GM23248 (cell line): ENCODE measurements around the gene SMIM10L2A. TPM values are rescaled to one million over a fixed set of nuclear protein-coding genes. Genes with fewer than 3 reads are reported as not detected.

Experiments used
- DNase-seq: peaks from one replicate; pipeline ENCODE4 v3.0.0-alpha.2; 2015
- H2AFZ ChIP-seq: fragments of 200-600 bp; sonication (generic); 2 replicates; pipeline ENCODE4 v1.6.1; 2016; ENCODE audit warnings: antibody characterized with exemption
- H3F3A ChIP-seq: fragments of 200-600 bp; sonication (generic); 2 replicates; pipeline ENCODE4 v1.6.1; 2016; ENCODE audit warnings: mild to moderate bottlenecking, antibody characterized with exemption, mixed run types; ENCODE audit not compliant: insufficient read depth
- H3K27ac ChIP-seq: fragments of 200-600 bp; sonication (generic); 2 replicates; pipeline ENCODE4 v1.5.1; 2016; ENCODE audit warnings: mild to moderate bottlenecking
- H3K27me3 ChIP-seq: fragments of 200-600 bp; sonication (generic); replicated peaks from 2 replicates; pipeline ENCODE4 v1.6.1; 2016; ENCODE audit warnings: mild to moderate bottlenecking; ENCODE audit not compliant: insufficient read depth
- H3K36me3 ChIP-seq: fragments of 200-600 bp; sonication (generic); 2 replicates; pipeline ENCODE4 v1.6.1; 2016; ENCODE audit warnings: low read depth, mild to moderate bottlenecking
- H3K4me1 ChIP-seq: fragments of 200-600 bp; sonication (generic); 2 replicates; pipeline ENCODE4 v1.6.1; 2016; ENCODE audit warnings: mild to moderate bottlenecking; ENCODE audit not compliant: insufficient read depth
- H3K4me2 ChIP-seq: fragments of 200-600 bp; sonication (generic); one replicate; pipeline ENCODE4 v1.6.1; 2016; ENCODE audit warnings: mild to moderate bottlenecking; ENCODE audit not compliant: unreplicated experiment
- H3K4me3 ChIP-seq: fragments of 200-600 bp; sonication (generic); 2 replicates; pipeline ENCODE4 v1.5.1; 2016; ENCODE audit warnings: mild to moderate bottlenecking
- H3K79me2 ChIP-seq: fragments of 200-600 bp; sonication (generic); 2 replicates; pipeline ENCODE4 v1.6.1; 2016; ENCODE audit warnings: mild to moderate bottlenecking; ENCODE audit not compliant: insufficient read depth
- H3K9ac ChIP-seq: fragments of 200-600 bp; sonication (generic); 2 replicates; pipeline ENCODE4 v1.6.1; 2016; ENCODE audit warnings: mild to moderate bottlenecking
- H3K9me2 ChIP-seq: fragments of 200-600 bp; sonication (generic); 2 replicates; pipeline ENCODE4 v1.6.1; 2016; ENCODE audit warnings: mixed run types, mild to moderate bottlenecking, moderate library complexity; ENCODE audit not compliant: insufficient read depth
- H3K9me3 ChIP-seq: fragments of 200-600 bp; sonication (generic); one replicate; pipeline ENCODE4 v1.6.1; 2017; ENCODE audit warnings: low read depth
- H4K20me1 ChIP-seq: fragments of 200-600 bp; sonication (generic); 2 replicates; pipeline ENCODE4 v1.6.0; 2016; ENCODE audit not compliant: insufficient read depth
- EZH2 ChIP-seq: fragments of 200-600 bp; sonication (generic); IDR thresholded peaks from 2 replicates; pipeline ENCODE4 v1.6.1; 2018; ENCODE audit warnings: antibody characterized with exemption, mild to moderate bottlenecking; ENCODE audit not compliant: insufficient read depth, poor library complexity, severe bottlenecking
- EZH2phosphoT487 ChIP-seq: fragments of 200-600 bp; sonication (generic); IDR thresholded peaks from 2 replicates; pipeline ENCODE4 v1.6.1; 2018; ENCODE audit warnings: antibody characterized with exemption, moderate library complexity, mild to moderate bottlenecking, low read depth; ENCODE audit not compliant: insufficient read depth
- WGBS, 2 experiments: methylation state at CpG; one replicate each; pipeline ENCODE4 v1.1.6; 2015 to 2017; ENCODE audit warnings: low lambda C conversion rate in 2 of 2, low coverage in 1 of 2; ENCODE audit errors: missing lambda C conversion rate in 2 of 2; 5-methylcytosine and 5-hydroxymethylcytosine counted together
- in situ Hi-C: fragments of 300-500 bp; cut with MboI; formaldehyde crosslinking; loops from 2 replicates; pipeline ENCODE4 v1.15.0; 2020
- polyA plus RNA-seq: library from polyadenylated mRNA; unstranded; fragments of >200 nt; fragmentation: Nextera tagmentation; extraction: Ambion mirVana; gene quantifications from 2 replicates; pipeline ENCODE4 v1.2.1, GENCODE V29; 2016
- total RNA-seq: library from RNA; depleted of rRNA; stranded (reverse); fragments of >200 nt; shearing (Covaris generic); gene quantifications from 2 replicates; pipeline ENCODE4 v1.2.3, GENCODE V29; 2014

SMIM10L2A gene
- total and polyA plus RNA-seq, 2 experiments from 2014 or later = not detected

DNA sequence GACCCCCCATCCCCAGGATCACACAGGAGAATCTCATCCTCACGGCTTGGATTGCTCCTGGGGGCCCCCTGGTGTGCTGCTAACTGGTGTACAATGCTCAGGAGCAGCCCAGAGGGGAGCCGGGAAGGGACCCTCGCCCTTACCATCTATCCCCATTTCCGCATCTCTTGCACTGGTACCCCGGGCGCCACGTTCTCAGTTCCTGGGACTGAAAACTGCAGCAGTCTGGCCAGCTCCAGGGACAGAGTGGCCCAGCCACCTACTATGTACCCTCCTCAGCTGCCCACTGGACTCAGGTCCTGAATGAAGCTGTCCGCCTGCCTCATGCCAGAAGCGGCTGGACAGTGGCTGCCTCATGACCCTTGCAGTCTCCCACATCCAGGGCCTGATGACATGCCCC, 2.7 kb downstream of the SMIM10L2A start:
- H3K27me3 ChIP-seq = no peaks in the 10 kb centered on the region
- TF ChIP-seq EZH2 (no peak), EZH2phosphoT487 (no peak)
- H3K36me3 ChIP-seq = no peaks in the 10 kb centered on the region
- no peak overlapping the region for H2AFZ ChIP-seq
- 65 to 80% methylated on average over 8 of the region's 9 CpGs for WGBS, 2 experiments
- H3K9ac ChIP-seq = no peak overlapping the region
- H3K4me2 ChIP-seq = no peak overlapping the region
- H4K20me1 ChIP-seq = no peaks in the 10 kb centered on the region
- H3K9me3 ChIP-seq = no peaks in the 10 kb centered on the region
- H3K27ac ChIP-seq = no peak overlapping the region
- no peaks in the 10 kb centered on the region for H3K79me2 ChIP-seq
- no peak overlapping the region for H3K4me3 ChIP-seq
- no peaks in the 10 kb centered on the region for H3K9me2 ChIP-seq
- in situ Hi-C loops = no loop called here
- H3K4me1 ChIP-seq = no peaks in the 10 kb centered on the region
- DNase-seq = no peak
- no peaks in the 10 kb centered on the region for H3F3A ChIP-seq

DNA sequence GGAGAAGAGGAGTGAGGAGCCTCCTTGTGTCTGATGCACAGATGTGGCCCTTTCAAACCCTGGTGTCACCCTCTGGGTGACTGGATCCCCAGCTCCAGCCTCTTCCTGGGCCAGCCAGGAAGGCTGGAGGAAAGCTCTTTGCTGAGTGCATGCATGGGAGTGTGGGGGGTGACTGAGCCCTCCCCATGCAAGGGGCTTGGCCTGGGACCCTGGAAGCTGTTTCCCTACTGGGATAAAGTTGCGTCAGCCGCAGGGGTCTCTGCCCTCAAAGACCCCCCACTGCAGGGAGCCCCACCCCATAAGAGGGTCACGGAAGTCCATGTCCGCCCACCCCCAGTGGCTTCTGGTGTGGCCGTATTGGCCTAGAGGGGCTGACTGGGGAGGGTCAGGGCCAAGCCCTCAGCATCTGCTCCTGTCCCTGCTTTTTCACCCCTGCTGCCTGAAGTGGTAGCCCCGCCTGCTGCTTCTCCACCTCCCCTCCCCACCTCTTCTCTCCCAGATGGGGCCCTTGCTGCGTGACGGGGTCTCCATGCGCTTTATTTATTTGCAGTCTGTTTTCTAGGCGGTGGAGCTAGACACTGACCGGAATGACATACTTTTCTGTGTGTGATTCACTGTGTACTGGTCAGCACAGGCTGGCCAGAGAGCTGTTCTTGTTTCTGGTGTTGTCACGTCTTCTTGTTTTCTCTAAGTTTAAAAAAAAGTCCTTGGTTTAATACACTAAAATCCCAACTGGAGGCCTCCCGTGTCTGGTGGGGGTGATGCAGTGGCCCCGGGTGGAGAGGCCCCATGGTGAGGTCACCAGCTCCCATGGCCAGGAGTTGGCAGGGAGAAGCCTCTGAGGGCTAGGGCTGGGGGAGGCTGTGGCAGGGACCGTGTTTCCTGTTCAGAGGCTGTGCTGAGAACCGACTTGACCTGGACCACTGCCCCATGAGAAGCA, 3.6 kb downstream of the SMIM10L2A start:
- Histone ChIP-seq H3K27me3 (no peaks in the 10 kb centered on the region), H3K79me2 (no peaks in the 10 kb centered on the region), H2AFZ (no peak overlapping the region), H3K4me3 (no peak overlapping the region), H3K9me2 (no peaks in the 10 kb centered on the region), H3K36me3 (no peaks in the 10 kb centered on the region), H3K9ac (no peak overlapping the region), H3F3A (no peaks in the 10 kb centered on the region), H3K27ac (no peak overlapping the region), H3K4me1 (no peaks in the 10 kb centered on the region), H3K4me2 (no peak overlapping the region), H4K20me1 (no peaks in the 10 kb centered on the region), H3K9me3 (no peaks in the 10 kb centered on the region)
- peak; percentile 1 for DNase-seq
- WGBS, 2 experiments = 44 to 45% methylated on average over 10 to 15 of the region's 16 CpGs
- in situ Hi-C loops = no loop called here
- TF ChIP-seq EZH2 (no peak), EZH2phosphoT487 (no peak)

DNA sequence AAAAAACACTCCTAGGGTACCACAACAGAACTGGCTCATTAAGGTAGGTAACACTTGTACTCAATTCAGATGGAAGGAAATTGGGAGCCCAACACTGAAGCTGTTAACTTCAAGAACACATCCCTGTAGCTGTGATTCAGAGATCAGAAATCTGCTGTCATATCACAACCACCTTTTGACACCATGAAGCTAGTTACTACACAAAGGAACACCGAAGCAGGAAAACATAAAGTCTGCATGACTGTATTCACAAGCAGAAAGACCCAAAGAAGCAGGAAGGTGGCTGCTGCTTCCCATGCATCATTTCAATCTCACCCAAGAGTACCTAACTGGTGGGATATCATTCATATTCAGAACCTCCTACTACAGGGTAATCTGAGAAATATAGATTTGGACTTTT, 7.7 kb downstream of the SMIM10L2A start:
- Histone ChIP-seq H4K20me1 (no peaks in the 10 kb centered on the region), H3K27me3 (no peaks in the 10 kb centered on the region), H3K9me2 (no peaks in the 10 kb centered on the region), H3K4me1 (no peaks in the 10 kb centered on the region), H3K9ac (no peak overlapping the region), H2AFZ (no peak overlapping the region), H3K4me3 (no peak overlapping the region), H3K36me3 (no peaks in the 10 kb centered on the region), H3K9me3 (no peaks in the 10 kb centered on the region), H3F3A (no peaks in the 10 kb centered on the region), H3K27ac (no peak overlapping the region), H3K4me2 (no peak overlapping the region), H3K79me2 (no peaks in the 10 kb centered on the region)
- TF ChIP-seq EZH2phosphoT487 (no peak), EZH2 (no peak)
- DNase-seq = no peak
- in situ Hi-C loops = no loop called here
- 31 to 33% methylated on average over 1 of the region's 1 CpG for WGBS, 2 experiments

DNA sequence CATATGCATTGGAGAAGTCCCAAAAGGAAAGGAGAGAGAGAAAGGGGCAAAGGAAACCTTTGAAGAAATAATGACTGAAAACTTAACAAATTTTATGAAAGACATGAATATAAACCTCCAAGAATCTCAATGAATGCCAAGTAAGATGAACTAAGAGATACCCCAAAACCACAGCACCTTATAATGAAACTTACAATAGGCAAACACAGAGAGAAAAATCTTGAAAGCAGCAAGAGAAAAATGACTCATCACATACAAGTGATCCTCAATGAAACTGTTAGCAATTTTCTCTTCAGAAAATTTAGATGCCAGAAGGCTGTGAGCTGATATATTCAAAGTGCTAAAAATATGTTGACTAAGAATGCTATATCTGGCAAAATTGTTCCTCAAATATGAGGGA, 10.1 kb downstream of the SMIM10L2A start:
- H3F3A ChIP-seq = no peaks in the 10 kb centered on the region
- H3K27ac ChIP-seq = no peak overlapping the region
- no peaks in the 10 kb centered on the region for H3K79me2 ChIP-seq
- H3K4me3 ChIP-seq = no peak overlapping the region
- H3K9me3 ChIP-seq = no peaks in the 10 kb centered on the region
- H3K9me2 ChIP-seq = no peaks in the 10 kb centered on the region
- in situ Hi-C loops = no loop called here
- H3K9ac ChIP-seq = no peak overlapping the region
- no peak for DNase-seq
- H3K4me2 ChIP-seq = no peak overlapping the region
- H2AFZ ChIP-seq = no peak overlapping the region
- no peaks in the 10 kb centered on the region for H3K4me1 ChIP-seq
- no peaks in the 10 kb centered on the region for H3K36me3 ChIP-seq
- no peaks in the 10 kb centered on the region for H3K27me3 ChIP-seq
- no peak for TF ChIP-seq EZH2
- TF ChIP-seq EZH2phosphoT487 = no peak
- H4K20me1 ChIP-seq = no peaks in the 10 kb centered on the region
